Stimulated activated CD4-positive, alpha-beta T cell treated with anti-CD3 and anti-CD28 coated beads, Interleukin-12 subunit alpha, Interleukin-12 subunit beta, amount 100 ng/mL, for 24 hours (primary cell): Measurements from ENCODE around the gene PGP.

Experiments used
- DNase-seq, 2 experiments: peaks; one replicate each; pipeline ENCODE4 v3.0.0-alpha.2; 2020; ENCODE audit warnings: low read depth in 2 of 2

PGP gene

GRCh38 chr16:2166263-2167067, 48.2 kb downstream of the PGP start:
- DNase-seq = no peak

DNA sequence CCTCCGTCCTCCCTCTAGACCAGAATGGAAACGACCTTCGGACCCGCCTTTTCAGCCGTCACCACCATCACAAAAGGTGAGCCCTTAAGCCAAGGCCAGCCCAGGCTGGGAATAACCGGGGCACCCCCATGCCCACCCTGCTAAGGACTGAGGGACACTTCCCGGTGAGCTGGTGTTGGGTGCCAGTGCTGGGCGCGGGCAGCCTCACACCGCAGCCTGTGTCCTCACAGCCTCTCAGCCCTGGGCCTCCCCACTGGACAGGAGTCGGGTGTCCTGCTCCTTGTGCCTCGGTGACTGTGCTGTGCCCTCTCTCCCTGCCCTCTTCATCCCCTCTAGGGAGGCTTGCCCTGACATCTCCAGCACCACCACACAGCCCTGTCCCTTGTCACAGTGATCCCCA, 48.8 kb downstream of the PGP start:
- DNase-seq = no peak

GRCh38 chr16:2163211-2163881, 51.3 kb downstream of the PGP start:
- no peak for DNase-seq

DNA sequence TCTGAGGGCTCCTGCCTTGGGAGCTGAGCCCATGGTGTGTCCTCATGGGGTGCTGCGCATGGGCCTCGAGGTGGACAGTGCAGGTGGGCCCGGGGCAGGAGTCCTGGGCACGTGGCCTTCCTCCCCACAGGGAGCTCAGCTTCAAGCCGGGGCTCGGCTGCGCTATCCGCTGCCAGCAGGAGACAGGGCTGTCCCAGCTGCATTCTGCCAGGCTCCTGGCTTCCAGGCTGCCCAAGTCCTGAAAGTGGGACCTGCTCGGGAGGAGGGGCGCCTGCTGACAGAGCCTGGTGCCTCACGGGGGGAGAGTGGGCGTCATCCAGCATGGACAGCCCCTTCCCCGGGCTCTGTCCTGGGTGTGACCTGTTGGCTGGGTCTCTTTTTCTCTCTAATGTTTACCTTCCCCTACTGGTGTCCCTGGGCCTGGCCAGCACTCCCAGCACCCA, 51.9 kb downstream of the PGP start:
- DNase-seq = no peak

- DNase-seq = no peak
Observed at GRCh38 chr16:2161911-2162310, 52.7 kb downstream of the PGP start.
